Neural cell (in vitro differentiated cells): ENCODE results near the gene CXCL6. TPM values are rescaled to one million over a fixed set of nuclear protein-coding genes. Genes with fewer than 3 reads are reported as not detected.

Source experiments
- H2AFZ ChIP-seq: fragments of 200-600, 300-800 bp; sonication (generic), shearing (Covaris generic); 2 replicates; pipeline ENCODE4 v1.6.0; 2014; ENCODE audit warnings: low read depth, mild to moderate bottlenecking, antibody characterized with exemption, low read length, moderate library complexity
- H3F3A ChIP-seq: fragments of 200-600 bp; shearing (Covaris generic); 2 replicates; pipeline ENCODE4 v1.6.1; 2016; ENCODE audit warnings: mild to moderate bottlenecking, moderate library complexity, mixed read lengths, antibody characterized with exemption, low read length; ENCODE audit not compliant: insufficient read depth, poor library complexity, severe bottlenecking
- H3K27ac ChIP-seq: fragments of 200-600, 300-800 bp; sonication (generic), shearing (Covaris generic); 2 replicates; pipeline ENCODE4 v1.5.1; 2014; ENCODE audit warnings: mild to moderate bottlenecking, low read length, moderate library complexity
- H3K27me3 ChIP-seq: fragments of 300-800, 200-600 bp; sonication (generic), shearing (Covaris generic); 2 replicates; pipeline ENCODE4 v1.6.0; 2014; ENCODE audit warnings: mild to moderate bottlenecking, low read depth, low read length, moderate library complexity; ENCODE audit not compliant: insufficient read depth
- H3K36me3 ChIP-seq: fragments of 300-800, 200-600 bp; sonication (generic), shearing (Covaris generic); 2 replicates; pipeline ENCODE4 v1.5.1; 2014; ENCODE audit warnings: mild to moderate bottlenecking, antibody characterized with exemption, low read length, moderate library complexity; ENCODE audit not compliant: insufficient read depth
- H3K4me2 ChIP-seq: fragments of 300-800, 200-600 bp; sonication (generic), shearing (Covaris generic); 2 replicates; pipeline ENCODE4 v1.6.0; 2014; ENCODE audit warnings: mild to moderate bottlenecking, low read length
- H3K4me3 ChIP-seq: fragments of 300-800, 200-600 bp; sonication (generic), shearing (Covaris generic); 2 replicates; pipeline ENCODE4 v1.5.1; 2014; ENCODE audit warnings: mild to moderate bottlenecking, low read length, moderate library complexity
- H3K79me2 ChIP-seq: fragments of 200-600 bp; shearing (Covaris generic); replicated peaks from 2 replicates; pipeline ENCODE4 v1.6.0; 2014; ENCODE audit warnings: mild to moderate bottlenecking, low read length, moderate library complexity; ENCODE audit not compliant: insufficient read depth
- H3K9ac ChIP-seq: fragments of 300-800, 200-600 bp; sonication (generic), shearing (Covaris generic); 2 replicates; pipeline ENCODE4 v1.6.1; 2016; ENCODE audit warnings: mild to moderate bottlenecking, low read length, mixed read lengths
- H3K9me2 ChIP-seq: fragments of 200-600 bp; shearing (Covaris generic); 2 replicates; pipeline ENCODE4 v1.6.1; 2016; ENCODE audit warnings: mild to moderate bottlenecking, low read length, mixed read lengths; ENCODE audit not compliant: insufficient read depth
- H3K9me3 ChIP-seq: fragments of 200-600, 300-800 bp; sonication (generic), shearing (Covaris generic); 2 replicates; pipeline ENCODE4 v1.6.1; 2016; ENCODE audit warnings: mild to moderate bottlenecking, mixed run types, low read length, moderate library complexity, mixed read lengths
- H4K20me1 ChIP-seq: fragments of 200-600 bp; shearing (Covaris generic); 2 replicates; pipeline ENCODE4 v1.6.1; 2016; ENCODE audit warnings: mild to moderate bottlenecking, mixed run types; ENCODE audit not compliant: insufficient read depth
- CTCF ChIP-seq: fragments of 450-650 bp; IDR thresholded peaks from 2 replicates; pipeline ENCODE4 v1.5.1; 2014; ENCODE audit warnings: antibody characterized with exemption, mild to moderate bottlenecking, moderate library complexity; ENCODE audit not compliant: poor library complexity, severe bottlenecking
- EP300 ChIP-seq: fragments of 450-650 bp; conservative IDR thresholded peaks from 2 replicates; pipeline ENCODE4 v1.6.1; 2014; ENCODE audit warnings: antibody characterized with exemption, mild to moderate bottlenecking, moderate library complexity; ENCODE audit not compliant: poor library complexity, severe bottlenecking
- EZH2 ChIP-seq: fragments of 200-600, 300-800 bp; shearing (Covaris generic), sonication (generic); IDR thresholded peaks from 2 replicates; pipeline ENCODE4 v1.6.1; 2014; ENCODE audit warnings: antibody characterized with exemption, low read length, borderline replicate concordance, mild to moderate bottlenecking; ENCODE audit not compliant: insufficient read depth, poor library complexity, severe bottlenecking
- MXI1 ChIP-seq: fragments of 450-650 bp; conservative IDR thresholded peaks from 2 replicates; pipeline ENCODE4 v1.6.1; 2014; ENCODE audit warnings: antibody characterized with exemption, mild to moderate bottlenecking; ENCODE audit not compliant: poor library complexity, severe bottlenecking
- POLR2AphosphoS5 ChIP-seq: IDR thresholded peaks from 2 replicates; pipeline ENCODE4 v1.6.1; 2012
- RAD21 ChIP-seq: fragments of 450-650 bp; conservative IDR thresholded peaks from 2 replicates; pipeline ENCODE4 v1.6.1; 2014; ENCODE audit warnings: antibody characterized with exemption, mild to moderate bottlenecking, moderate library complexity
- REST ChIP-seq: IDR thresholded peaks from 2 replicates; pipeline ENCODE4 v1.6.1; 2012; ENCODE audit warnings: borderline replicate concordance
- SMC3 ChIP-seq: fragments of 450-650 bp; conservative IDR thresholded peaks from 2 replicates; pipeline ENCODE4 v1.6.1; 2014; ENCODE audit warnings: antibody characterized with exemption, mild to moderate bottlenecking, moderate library complexity; ENCODE audit not compliant: poor library complexity
- TAF1 ChIP-seq: IDR thresholded peaks from 2 replicates; pipeline ENCODE4 v1.6.1; 2012; ENCODE audit warnings: low read depth
- polyA plus RNA-seq: library from polyadenylated mRNA; depleted of rRNA; stranded (reverse); fragments of >200 nt; gene quantifications from 2 replicates; pipeline ENCODE4 v1.2.3, GENCODE V29; 2014

CXCL6 gene
- polyA plus RNA-seq, 1 donor from 2014 or later: not detected

GRCh38 chr4:73859614-73860088, 23.2 kb downstream of the CXCL6 start:
- no peaks in the 10 kb centered on the region for H3K36me3 ChIP-seq
- H3K27me3 ChIP-seq: no peaks in the 10 kb centered on the region
- no peaks in the 10 kb centered on the region for H3K9me2 ChIP-seq
- no peak overlapping the region for H2AFZ ChIP-seq
- TF ChIP-seq EZH2: no peak
- no peak for TF ChIP-seq TAF1
- no peak for TF ChIP-seq POLR2AphosphoS5
- no peak overlapping the region for H3K4me2 ChIP-seq
- no peak overlapping the region for H3K27ac ChIP-seq
- no peaks in the 10 kb centered on the region for H4K20me1 ChIP-seq
- no peaks in the 10 kb centered on the region for H3K79me2 ChIP-seq
- no peaks in the 10 kb centered on the region for H3K9me3 ChIP-seq
- H3F3A ChIP-seq: no peaks in the 10 kb centered on the region
- no peak overlapping the region for H3K9ac ChIP-seq
- no peak overlapping the region for H3K4me3 ChIP-seq

GRCh38 chr4:73860181-73860580, 23.7 kb downstream of the CXCL6 start:
- Histone ChIP-seq H3K9ac (no peak overlapping the region), H3K9me2 (no peaks in the 10 kb centered on the region), H3K27ac (no peak overlapping the region), H3K4me2 (no peak overlapping the region), H3K4me3 (no peak overlapping the region), H3F3A (no peaks in the 10 kb centered on the region), H3K79me2 (no peaks in the 10 kb centered on the region), H3K36me3 (no peaks in the 10 kb centered on the region), H3K9me3 (no peaks in the 10 kb centered on the region), H4K20me1 (no peaks in the 10 kb centered on the region), H2AFZ (no peak overlapping the region), H3K27me3 (no peaks in the 10 kb centered on the region)
- TF ChIP-seq POLR2AphosphoS5 (no peak), RAD21 (no peak), SMC3 (no peak), REST (no peak), TAF1 (no peak), EP300 (no peak), CTCF (no peak), EZH2 (no peak), MXI1 (no peak)
